Measurements from ENCODE around the gene PPP2R1B.
"Not testable (repeated sequence)": the region's sequence is repeated elsewhere in the genome, so short reads cannot be mapped to it uniquely, and the experiment has no call there.

The PPP2R1B gene

DNA sequence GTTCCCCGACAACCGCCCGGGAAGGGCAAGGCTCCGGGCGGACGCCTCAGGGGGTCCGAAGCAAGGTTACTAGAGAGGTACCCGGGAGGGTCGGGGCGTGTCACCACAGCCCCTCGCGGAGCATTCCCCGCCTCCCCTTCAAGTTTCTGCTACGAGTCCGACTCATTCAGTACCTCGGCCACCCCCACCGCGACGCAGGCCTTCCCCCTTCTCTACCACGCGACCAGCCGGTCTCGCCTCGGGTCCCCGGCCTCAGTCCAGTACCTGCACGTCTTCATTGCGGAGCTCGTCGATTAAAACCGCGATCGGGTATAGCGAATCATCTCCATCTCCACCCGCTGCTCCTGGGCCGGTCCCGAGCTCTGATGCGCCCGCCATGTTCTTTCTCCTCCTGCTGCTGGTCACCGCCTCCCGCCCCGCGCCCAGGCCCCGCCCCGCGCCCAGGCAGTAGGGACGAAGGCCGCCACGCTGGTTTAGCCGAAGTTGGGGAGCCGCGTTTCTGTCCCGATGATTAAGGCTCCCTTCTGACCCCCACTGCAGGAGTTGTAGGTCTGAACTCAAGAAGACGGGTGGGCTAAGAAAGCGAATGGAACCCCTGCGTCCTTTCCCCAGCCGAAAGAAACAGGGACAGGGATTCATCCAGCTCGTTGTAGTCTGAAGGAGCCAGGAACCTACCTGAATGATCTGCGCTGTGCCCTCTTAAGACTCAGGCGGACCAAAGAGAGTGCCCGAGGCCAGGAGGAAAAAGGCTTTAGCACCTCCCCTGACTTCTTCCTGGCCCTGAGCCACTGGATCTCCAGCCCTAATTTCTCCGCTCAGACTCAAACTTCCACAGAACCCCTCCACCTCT lies at the start of gene PPP2R1B:
Gene PPP2R1B (minus strand): TSS at position 406 of the 850 bp plus-strand sequence. CDS start 28 bp downstream, at position 378.
- DNase-seq (ENCODE audit: low spot score), result peak; percentile 97

DNA sequence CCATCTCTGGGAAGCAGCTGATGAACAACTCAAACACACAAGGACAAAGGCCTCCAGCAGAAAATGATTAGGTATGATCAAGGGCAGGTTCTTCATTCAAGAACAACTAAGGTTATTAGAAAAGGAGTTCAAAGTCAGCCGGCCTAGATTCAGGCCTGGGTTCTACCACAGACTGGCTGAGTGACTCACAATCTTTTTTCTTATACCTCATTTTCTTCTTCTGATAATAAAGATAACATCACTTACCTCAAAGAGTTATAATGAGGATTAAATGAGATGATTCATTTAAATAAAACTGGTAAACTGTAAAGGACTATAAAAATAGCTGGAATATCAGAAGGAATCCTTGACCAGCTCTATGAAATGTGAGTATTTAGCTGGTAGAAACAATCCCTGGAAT lies 49.3 kb upstream of the PPP2R1B start:
- no peak for DNase-seq (ENCODE audit: low spot score)

DNA sequence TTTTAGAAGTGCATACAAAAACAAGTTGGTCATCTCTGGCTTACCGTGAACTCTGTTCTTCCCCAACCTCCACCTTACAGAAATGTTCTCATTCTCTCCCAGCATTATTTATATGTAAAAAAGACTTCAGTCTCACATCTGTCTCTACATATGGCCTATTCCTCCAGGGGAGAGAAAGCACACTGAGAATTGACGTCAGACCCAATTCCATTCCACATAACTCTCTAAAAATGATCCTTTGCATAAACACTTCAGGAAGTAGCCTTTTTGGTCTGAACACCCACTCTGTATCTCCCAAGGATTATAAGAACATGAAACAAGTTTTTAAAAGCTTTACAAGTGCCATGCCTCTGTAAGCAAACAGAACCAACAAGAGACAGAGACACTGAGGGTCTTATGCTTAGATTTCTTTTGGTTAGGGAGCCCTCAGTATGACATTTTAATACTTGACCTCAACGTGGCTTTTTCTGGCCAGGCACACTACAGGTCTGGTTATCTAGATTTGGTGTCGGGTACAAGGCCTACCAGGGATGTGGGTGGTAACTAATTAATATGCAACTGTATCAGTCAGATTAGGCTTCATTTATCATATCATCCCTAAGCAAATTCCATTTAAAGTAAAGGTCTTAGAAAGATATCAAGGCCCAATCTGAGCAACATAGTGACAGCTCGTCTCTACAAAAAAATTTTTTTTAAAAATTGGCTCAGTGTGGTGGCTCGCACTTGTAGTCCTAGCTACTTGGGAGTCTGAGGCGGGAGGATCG lies 48.5 kb upstream of the PPP2R1B start:
- DNase-seq (ENCODE audit: low spot score), result peak; percentile 31

DNA sequence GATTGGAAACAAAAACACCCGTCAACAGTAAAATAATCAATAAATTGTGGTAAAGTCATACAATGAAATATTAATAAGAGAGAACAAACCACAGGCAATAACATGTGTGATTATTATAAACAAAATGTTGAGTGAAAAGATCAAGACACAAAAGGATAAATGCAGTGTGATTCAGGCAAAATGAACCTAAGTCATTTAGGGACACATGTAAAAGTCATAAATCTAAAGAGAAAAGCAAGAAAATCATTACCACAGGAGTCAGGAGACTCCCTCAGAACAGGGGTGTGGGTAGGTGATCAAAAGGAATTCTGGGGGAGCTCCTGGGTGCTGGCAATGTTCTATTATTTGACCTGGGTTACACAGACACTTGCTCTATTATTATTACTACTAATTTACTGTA lies 47.9 kb upstream of the PPP2R1B start:
- DNase-seq (ENCODE audit: low spot score), result no peak

DNA sequence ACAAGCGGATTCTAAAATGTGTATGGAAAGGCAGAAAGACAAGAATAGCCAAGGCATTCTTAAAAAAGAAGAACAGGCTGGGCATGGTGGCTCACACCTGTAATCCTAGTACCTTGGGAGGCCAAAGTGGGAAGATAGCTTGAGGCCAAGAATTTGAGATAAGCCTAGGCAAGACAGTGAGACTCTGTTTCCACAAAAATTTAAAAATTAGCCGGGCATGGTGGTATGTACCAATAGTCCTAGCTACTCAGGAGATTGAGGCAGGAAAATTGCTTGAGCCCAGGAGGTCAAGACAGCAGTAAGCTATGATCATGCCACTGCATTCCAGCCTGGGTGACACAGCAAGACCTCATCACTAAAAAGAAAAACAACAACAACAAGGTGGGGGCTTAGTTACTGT lies 46.0 kb upstream of the PPP2R1B start:
- no peak for DNase-seq (ENCODE audit: low spot score)

DNA sequence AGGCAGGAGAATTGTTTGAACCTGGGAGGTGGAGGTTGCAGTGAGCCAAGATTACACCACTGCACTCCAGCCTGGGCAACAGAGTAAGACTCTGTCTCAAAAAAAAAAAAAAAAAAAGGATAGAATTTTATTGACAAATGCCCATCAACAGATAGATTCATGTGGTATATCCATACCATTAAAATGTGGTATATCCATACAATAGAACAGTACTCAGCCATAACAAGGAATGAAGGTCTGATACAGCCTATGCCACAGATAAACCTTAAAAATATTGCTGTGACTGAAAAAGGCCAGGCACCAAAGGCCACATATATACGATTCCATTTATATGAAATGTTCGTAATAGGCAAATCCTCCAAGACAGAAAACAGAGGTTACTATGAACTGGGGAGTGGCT lies 45.3 kb upstream of the PPP2R1B start:
- no peak for DNase-seq (ENCODE audit: low spot score)

DNA sequence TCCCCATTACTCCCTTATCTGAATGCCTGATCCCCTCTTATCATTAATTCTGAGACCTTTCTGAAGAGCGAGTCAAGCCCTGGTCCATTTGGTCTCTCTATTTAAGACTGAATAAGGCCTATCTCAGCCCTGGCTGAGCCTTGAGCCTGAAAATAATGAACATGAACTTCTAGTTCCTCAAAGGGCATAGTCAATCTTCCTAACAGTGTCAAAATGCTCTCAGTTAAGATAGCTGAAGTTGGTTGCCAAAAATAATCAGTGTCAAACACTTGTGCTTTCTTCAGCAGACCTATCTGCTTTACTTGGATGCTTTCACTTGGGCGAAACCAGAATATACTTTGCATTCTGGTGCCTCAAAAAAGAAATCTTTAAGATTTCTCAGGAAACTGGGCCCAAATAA lies 42.6 kb upstream of the PPP2R1B start:
- no peak for DNase-seq (ENCODE audit: low spot score)

DNA sequence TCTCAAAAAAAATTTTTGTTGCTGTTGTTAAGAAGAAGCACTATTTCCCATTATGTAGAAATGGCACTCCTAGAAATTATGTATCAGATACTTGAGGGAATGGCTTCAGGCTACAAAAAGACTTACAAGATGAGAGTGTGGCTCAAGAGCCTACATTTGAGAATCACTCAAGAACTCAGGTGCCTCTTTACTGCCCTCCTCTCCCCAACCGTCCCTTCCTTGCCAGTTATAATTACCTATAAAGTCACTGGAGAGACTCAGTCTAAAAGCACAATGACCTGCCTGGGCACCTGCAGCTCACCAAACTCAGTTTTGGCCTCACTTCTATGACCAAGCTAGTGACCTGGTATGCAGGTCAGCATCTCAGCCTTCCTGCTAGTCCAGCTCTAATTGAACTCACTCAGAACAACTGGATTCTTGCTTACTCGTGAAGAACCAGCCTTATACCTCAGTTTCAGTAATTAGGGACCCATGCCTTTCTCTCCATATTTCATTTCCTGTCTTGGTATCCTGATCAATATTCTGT lies 41.9 kb upstream of the PPP2R1B start:
- DNase-seq (ENCODE audit: low spot score), result no peak

DNA sequence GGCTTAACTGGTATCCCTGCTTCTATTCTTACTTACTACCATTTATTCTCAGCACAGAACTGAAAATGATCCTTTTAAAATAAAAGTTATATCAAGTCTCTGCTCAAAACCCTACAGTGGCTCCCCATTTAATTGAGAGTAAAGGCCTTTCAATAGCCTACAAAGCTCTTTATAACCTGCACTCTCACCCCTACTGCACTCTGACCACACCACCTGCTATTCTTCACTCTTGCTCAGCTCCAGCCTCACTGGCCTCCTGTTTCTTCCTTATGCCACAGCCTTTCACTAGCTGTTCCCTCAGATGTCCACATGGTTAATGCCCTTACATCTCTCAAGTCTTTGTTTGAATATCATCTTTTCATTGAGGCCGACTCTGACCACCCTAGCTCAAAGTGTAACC lies 40.9 kb upstream of the PPP2R1B start:
- no peak for DNase-seq (ENCODE audit: low spot score)

DNA sequence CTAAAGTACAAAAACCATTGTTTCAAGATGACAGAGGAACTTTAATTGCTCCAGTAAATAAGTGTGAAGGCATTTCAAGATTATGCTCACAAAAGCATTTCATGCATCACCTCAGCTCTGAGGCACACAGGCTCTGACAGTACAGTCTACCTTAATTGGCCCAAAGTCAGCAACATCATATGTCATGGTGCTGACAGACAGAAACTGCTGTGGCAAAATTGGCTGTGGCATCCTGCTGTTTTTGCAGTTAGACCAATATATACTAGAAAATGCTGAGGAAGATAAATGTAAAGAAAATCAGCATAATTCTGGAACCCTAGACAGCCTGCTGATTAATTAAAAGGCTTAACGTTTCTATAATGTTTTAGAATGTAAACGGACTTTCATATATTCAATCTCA lies 34.9 kb upstream of the PPP2R1B start:
- no peak for DNase-seq (ENCODE audit: low spot score)

DNA sequence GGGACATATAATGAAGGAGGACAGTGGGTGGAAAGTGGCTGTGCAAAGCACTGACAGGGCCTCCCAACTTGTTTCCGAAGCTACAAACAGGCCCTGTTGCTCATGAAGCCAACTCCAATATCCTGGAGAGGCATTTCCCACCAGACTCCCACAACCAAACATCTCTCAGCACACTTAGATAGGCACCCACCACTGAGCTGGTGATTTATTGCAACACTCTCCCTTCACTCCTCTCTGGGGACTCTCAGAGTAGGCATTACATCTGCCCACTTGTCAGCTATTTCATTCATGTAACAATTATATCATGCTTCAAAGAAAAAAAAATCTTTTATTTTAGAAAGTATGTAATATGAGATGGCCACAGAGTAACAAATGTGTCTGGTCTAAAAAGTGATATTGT lies 32.1 kb upstream of the PPP2R1B start:
- DNase-seq (ENCODE audit: low spot score), result no peak

DNA sequence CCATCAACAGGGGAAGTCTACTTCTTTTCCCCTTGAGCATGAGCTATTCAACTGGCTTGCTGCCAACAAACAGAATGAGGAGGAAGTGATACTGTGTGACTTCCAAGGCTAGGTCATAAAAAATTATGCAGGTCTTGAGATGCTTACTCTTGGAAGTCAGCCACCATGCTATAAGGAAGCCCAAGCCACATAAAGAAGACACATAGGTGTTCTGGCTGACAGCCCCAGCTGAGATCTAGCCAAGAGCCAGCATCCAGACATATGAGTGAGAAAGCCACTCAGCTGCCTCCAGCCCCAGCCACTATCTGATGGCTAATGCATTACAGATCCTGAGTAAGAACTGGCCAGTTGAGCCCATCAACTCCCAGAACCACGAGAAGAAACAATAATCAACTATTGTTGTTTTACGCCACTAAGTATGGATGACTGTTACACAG lies 31.0 kb upstream of the PPP2R1B start:
- DNase-seq (ENCODE audit: low spot score), result no peak

DNA sequence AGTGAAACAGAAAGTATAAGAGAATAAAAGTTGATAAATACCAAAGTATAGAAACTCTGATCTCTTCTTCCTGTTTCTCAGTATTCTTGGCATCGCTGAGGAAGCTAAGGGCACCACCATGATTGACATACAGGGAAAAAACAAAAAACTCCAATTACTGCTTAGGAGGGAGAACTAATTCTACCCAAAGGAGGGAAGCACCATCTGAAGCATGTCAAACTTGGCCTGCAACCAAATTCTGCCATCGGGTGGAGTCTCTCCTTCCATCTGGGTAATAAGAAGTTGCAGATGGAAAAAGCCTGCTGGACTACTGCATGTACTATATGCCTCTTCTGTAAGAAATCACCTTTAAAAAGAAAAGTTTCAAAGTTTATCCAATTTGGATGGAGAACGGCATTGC lies 30.5 kb upstream of the PPP2R1B start:
- no peak for DNase-seq (ENCODE audit: low spot score)

DNA sequence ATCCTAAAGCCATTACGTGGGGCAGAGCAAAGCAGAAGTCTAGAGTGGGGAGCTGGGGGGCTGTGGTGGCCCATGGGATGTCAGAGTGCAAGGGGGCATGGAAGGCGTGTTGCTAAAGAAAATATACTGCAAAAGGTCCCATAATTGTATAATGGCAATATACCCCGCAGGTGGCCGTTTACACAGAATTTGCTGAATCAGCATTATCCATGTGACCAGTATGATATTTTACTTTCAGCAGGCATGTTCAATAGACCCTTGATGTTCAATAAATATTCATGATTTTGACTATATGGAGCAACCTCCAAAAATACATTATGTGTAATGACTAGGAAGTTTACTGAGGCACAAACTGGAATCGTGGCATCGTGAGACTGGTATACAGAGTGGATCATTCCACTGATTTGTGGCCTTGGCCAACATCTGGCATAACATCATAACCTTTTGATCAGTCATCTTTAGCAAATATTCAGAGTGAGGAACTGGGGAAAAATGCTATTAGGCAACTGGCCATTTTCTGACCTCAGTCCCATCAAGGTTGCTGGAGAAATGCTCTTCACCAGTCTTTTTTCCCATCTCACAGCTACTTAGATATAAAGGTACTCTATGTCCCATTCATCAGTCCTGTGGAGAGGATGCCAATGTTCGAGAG lies 29.3 kb upstream of the PPP2R1B start:
- peak; percentile 46 for DNase-seq (ENCODE audit: low spot score)

DNA sequence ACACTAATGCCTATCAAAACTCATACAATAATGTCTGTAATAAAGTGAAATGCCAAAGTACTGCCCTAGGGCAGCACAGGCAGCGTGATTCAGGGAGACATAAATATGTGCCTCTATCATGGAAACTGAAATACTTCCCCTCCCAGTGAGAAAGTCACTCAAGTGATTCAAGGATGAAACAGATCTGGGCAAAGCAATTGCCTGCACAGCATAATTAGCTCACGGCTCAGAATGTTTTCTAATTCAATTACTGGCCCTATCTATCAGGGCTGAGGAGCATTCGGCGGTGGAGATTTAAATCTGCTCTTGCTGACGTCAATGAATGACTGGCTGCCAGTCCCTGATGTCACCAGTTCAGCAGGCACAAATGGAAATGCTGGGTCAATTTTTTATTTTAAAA lies 27.7 kb upstream of the PPP2R1B start:
- DNase-seq (ENCODE audit: low spot score), result peak; percentile 19

DNA sequence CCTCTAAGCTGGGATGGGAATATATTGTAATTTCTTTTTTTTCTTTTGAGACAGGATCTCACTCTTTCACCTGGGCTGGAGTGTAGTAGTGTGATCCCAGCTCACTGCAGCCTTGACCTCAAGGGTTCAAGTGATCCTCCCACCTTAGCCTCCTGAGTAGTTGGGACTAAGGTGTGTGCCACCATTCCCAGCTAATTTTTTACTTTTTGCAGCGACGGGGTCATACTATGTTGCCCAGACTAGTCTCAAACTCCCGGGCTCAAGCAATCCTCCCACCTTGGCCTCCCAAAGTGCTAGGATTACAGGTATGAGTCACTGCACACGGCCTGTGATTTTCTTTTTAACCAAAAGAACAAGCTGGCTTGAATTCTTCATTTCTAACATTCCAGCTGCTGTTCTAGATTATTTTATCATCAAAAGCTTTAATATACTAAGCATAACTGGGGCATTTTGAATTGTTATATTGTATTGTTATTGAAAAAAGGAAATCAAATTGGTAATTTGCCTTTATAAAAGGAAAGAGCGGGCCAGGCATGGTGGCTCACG lies 26.8 kb upstream of the PPP2R1B start:
- no peak for DNase-seq (ENCODE audit: low spot score)

DNA sequence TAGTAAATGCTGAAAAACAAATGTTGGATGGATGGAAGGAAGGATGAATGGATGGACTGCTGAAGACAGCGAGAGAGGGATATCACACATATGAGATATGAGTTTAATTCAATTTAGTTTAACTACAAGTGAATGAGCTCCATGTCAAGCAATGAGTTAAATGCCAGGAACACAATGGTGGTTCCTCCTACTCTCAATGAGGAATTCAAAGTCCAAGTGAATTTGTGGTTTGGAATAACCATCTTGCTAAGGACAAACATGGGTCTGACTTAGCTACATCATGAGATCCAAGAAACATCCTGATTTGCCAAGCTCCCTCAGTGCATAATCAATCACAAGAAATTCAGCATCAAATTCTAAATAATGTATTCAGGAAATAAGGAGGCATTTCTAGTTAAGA lies 26.1 kb upstream of the PPP2R1B start:
- DNase-seq (ENCODE audit: low spot score), result no peak

DNA sequence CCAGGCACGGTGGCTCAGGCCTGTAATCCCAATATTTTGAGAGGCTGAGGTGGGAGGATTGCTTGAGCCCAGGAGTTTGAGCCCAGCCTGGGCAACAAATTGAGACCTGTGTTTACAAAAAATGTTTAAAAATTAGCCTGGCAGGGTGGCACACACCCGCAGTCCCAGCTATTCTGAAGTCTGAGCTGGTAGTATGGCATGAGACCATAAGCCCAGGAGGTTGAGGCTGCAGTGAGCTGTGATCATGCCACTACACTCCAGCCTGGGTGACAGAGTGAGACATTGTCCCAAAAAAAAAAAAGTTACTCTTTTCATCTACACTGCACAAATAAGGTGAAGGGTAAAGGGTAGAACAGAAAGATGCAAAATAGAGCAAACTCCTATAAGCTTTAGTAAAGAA lies 22.3 kb upstream of the PPP2R1B start:
- no peak for DNase-seq (ENCODE audit: low spot score)

DNA sequence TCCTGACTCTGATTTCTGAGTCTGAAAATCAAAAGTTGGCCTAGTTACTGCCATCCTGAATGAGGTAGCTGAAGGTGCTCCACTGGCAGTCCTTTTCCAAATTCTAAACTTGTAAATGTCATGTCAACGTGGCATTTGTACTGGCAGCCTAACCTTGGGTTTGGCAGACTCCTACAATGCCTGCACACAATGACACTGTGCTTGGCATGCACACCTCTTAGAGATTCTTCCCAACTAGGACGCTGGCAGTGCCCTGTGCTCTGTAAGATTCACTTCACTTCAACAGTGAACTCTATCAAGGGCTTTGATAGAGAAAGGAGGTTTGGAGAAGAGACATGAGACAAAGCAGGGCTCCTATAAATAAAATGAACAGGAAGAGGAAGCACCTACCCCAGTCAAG lies 21.9 kb upstream of the PPP2R1B start:
- no peak for DNase-seq (ENCODE audit: low spot score)

DNA sequence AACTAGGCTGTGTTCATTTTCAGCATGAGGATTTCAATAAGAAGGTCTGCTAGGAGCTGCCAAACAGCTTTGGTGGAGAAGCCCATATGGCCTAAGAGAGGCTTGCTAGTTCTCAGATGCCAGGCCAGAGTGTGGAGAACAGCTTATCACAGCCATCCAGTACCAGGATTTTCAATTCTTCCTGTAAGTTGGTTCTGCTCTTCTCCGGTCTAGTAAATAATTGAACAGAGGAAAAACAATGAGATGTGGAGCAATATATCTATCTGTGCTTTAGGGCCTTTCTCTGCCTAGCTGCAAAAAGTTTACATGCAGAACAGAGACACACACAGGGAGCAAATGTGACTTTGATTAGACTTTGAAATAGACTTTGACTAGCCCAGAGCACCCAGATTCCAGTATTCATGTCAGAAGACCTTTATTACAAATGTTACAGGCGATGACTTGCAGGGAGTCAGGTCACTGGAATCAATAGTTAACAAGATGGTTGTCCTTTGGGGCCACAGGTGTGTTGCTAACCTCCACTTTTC lies 19.8 kb upstream of the PPP2R1B start:
- no peak for DNase-seq (ENCODE audit: low spot score)

DNA sequence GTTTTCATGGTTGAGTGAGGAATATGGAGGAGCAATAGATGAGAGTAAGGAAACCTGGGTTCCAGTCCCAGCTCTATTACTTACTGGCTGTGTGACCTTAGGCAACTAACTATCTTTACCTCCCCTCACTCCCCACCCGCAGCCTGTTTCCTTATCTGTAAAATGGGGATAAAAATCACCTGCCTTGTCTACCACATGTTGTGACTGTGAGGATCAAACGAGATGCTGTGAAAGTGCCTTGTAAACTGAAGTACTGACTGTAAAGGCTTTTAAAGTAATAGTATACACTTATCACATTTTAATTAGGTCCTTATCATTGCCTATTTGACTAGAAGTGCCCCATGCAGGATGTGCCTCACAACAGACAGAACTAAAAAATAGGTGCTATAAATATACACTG lies 18.9 kb upstream of the PPP2R1B start:
- DNase-seq (ENCODE audit: low spot score), result no peak

DNA sequence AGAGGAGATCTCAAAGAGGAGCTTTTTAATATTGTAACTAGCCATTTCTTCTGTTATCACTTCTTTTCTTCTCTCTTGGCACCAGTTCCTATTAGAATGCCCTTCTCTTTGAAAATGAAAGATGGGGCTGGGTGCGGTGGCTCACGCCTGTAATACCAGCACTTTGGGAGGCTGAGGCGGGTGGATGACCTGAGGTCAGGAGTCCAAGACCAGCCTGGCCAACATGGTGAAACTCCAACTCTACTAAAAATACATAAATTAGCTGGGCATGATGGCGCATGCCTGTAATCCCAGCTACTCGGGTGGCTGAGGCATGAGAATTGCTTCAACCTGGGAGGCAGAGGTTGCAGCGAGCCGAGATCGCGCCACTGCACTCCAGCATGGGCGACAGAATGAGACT lies 18.1 kb upstream of the PPP2R1B start:
- not testable (repeated sequence) for DNase-seq (ENCODE audit: low spot score)
